ENCODE data around the gene FBXL16. TPM values are rescaled to one million over a fixed set of nuclear protein-coding genes. Genes with fewer than 3 reads are reported as not detected.
A peak's percentile ranks its signal among the peaks of the same experiment; 100 is the strongest.

FBXL16 gene
- total and polyA plus RNA-seq, 9 of the 15 experiments (the other 6 are each of a cell fraction or from before 2014, with no cell fraction given) = 0.21 to 8.2 (median 1.7) TPM

DNA sequence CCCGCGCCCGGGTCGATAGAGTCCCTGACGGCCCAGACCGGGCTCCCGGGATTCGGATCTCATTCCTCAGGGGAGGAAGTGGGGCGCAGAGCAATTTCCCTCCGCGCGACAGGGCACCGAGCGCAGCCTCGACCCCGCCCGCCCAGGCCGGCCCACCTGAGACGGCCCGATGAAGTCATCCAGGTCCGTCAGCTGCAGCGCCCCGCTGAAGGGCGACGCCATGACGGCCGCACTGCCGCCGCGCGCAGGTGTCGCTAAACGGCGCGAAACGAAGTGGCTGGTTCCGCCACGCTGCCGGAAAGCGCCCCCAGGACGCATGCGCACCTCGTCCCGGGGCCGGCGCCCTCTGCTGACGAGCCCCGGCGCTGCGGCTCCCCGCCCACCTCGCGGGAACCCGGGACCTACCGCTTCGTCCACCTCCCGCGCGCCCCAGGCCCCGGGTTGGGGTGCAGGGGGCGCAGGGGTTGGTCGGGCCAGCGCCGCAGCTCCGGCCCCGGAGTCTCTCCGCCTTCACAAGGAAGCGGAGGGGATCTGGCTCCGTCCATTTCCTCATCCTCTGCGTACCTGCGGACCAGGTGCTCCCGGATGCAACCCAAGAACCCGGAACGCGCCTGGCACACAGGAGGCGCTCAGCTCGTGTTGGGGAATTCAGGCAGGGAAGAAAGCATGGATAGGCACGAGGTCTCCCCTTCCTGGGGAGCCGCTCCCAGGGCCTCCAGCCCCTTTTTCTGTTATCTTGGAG, 35.3 kb upstream of the FBXL16 start, which contains the start of gene CIAO3 (continued):
- TF ChIP-seq ZBTB40 (IDR thresholded peaks at IDR 0.05) (peak; percentile 42; the same call in 1 of the 2 replicates), ZBTB40 (CRISPR knock-in tag; IDR thresholded peaks at IDR 0.05) (no peak), NCOA1 (IDR thresholded peaks at IDR 0.05; ENCODE audit: low read depth) (no peak), TRIM28 (IDR thresholded peaks at IDR 0.05) (no peak), PCBP2 (IDR thresholded peaks at IDR 0.05; ENCODE audit: low read depth, low read length, poor library complexity, severe bottlenecking) (no peak), KAT7 (CRISPR knock-in tag; IDR thresholded peaks at IDR 0.05; ENCODE audit: borderline replicate concordance) (no peak), ASH1L (IDR thresholded peaks at IDR 0.05; ENCODE audit: borderline replicate concordance, low read depth, partially characterized antibody) (no peak), TEAD1 (CRISPR knock-in tag; IDR thresholded peaks at IDR 0.05) (peak; percentile 61 to 85; a peak in 3 of 4 replicates), BMI1 (IDR thresholded peaks at IDR 0.05; ENCODE audit: low read length) (no peak), POLR3G (IDR thresholded peaks at IDR 0.05; ENCODE audit: extremely low read depth, insufficient read length, insufficient replicate concordance) (no peak), BACH1 (tag; IDR thresholded peaks at IDR 0.05) (no peak), MEF2A (IDR thresholded peaks at IDR 0.05; ENCODE audit: control insufficient read depth, low read depth, low read length) (no peak), ZNF232 (CRISPR knock-in tag; IDR thresholded peaks at IDR 0.05) (no peak), ZNF551 (CRISPR knock-in tag; IDR thresholded peaks at IDR 0.05) (no peak), NFRKB (IDR thresholded peaks at IDR 0.05; ENCODE audit: low read depth) (no peak), KAT8 (IDR thresholded peaks at IDR 0.05; ENCODE audit: low read depth) (no peak), ZKSCAN3 (CRISPR knock-in tag; IDR thresholded peaks at IDR 0.05) (no peak), ZNF23 (CRISPR knock-in tag; IDR thresholded peaks at IDR 0.05) (no peak), SRF (CRISPR knock-in tag; IDR thresholded peaks at IDR 0.05) (0 out of 4 replicates have a peak, but pooled peaks of 1 of the 2 experiments have one; percentile 14)
- TF ChIP-seq, protein P1, sequence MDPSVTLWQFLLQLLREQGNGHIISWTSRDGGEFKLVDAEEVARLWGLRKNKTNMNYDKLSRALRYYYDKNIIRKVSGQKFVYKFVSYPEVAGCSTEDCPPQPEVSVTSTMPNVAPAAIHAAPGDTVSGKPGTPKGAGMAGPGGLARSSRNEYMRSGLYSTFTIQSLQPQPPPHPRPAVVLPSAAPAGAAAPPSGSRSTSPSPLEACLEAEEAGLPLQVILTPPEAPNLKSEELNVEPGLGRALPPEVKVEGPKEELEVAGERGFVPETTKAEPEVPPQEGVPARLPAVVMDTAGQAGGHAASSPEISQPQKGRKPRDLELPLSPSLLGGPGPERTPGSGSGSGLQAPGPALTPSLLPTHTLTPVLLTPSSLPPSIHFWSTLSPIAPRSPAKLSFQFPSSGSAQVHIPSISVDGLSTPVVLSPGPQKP (CRISPR knock-in tag; IDR thresholded peaks at IDR 0.05) = no peak

Data from K562 (cell line).